ENCODE measurements around the gene TRPM8. TPM values are rescaled to one million over a fixed set of nuclear protein-coding genes. Genes with fewer than 3 reads are reported as not detected.

The TRPM8 gene
- total RNA-seq, 1 donor from 2014 or later = not detected

DNA sequence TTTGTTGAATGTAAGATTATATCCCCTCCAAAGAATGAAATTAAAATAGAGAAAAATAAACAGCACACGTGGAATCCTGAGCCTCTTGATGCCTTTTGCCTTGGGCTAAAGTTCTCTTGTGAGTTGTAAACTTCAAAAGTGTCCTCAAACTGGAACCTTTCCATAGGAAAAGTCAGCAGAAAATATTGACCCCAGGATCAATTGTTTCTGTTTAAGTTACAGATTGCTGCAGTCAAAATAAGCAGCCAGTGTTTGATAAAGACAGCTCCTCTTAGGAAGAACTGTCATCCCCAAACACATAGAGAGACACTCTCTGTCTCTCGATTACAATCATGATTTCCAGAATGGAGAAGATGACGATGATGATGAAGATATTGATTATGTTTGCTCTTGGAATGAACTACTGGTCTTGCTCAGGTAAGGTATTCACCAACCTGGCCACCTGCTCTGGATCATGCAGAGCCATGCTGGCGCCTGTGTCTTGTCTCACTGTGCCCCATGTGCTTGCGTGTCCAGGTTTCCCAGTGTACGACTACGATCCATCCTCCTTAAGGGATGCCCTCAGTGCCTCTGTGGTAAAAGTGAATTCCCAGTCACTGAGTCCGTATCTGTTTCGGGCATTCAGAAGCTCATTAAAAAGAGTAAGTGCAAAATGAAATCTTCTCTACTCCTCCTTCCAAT lies 133.4 kb downstream of the TRPM8 start, which contains the start of gene SPP2:
SPP2 (plus strand) TSS at position 248 of the 681 bp plus-strand sequence; CDS start at position 333, 85 bp downstream.
- peaks cover 5% of the 10 kb centered on the region for H3K27me3 ChIP-seq
- TF ChIP-seq, protein P1, sequence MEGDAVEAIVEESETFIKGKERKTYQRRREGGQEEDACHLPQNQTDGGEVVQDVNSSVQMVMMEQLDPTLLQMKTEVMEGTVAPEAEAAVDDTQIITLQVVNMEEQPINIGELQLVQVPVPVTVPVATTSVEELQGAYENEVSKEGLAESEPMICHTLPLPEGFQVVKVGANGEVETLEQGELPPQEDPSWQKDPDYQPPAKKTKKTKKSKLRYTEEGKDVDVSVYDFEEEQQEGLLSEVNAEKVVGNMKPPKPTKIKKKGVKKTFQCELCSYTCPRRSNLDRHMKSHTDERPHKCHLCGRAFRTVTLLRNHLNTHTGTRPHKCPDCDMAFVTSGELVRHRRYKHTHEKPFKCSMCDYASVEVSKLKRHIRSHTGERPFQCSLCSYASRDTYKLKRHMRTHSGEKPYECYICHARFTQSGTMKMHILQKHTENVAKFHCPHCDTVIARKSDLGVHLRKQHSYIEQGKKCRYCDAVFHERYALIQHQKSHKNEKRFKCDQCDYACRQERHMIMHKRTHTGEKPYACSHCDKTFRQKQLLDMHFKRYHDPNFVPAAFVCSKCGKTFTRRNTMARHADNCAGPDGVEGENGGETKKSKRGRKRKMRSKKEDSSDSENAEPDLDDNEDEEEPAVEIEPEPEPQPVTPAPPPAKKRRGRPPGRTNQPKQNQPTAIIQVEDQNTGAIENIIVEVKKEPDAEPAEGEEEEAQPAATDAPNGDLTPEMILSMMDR (IDR thresholded peaks at IDR 0.05) = no peak
- no peak for DNase-seq
- no peaks in the 10 kb centered on the region for H3K4me1 ChIP-seq
- no peak for ATAC-seq
- no peaks in the 10 kb centered on the region for H3K36me3 ChIP-seq
- no peaks in the 10 kb centered on the region for H3K9me3 ChIP-seq
- no peak within 1 kb of the TSS for H3K4me3 ChIP-seq
- intact Hi-C loops (cut with DNase I) = no loop called here
- H3K27ac ChIP-seq = no peak within 1 kb of the TSS

DNA sequence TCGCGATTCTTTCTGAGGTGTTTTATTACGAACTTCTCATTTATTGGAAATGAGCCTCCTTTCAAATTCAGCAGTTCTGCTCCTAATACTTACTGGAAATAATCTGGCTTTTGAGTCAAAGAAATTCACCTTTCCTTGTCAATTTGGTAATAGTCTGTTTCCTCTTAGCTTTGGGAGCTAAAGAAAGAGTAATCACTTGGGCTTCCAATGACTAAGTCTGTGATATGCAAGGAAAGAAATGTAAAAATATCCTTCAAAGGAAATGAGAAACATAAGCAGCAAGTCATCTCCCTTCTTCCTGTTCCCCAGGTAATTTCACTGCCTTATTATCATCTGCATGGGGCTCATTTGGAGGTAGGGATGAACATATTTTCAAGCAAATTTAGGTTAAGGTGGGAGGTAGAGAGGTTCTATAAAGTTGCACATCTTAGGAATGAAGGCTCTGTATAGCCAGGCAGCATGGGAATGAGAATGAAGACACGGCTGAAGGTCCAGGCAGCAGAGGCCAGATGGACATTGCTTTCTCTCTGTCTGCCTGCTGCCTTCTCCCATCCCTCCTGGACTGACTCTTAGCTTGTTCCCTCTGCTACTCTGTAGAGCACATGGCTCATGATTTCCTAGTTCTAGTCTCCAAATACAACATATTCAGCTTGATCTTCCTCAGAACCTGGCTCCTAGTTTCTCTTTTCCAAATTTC lies 134.3 kb downstream of the TRPM8 start:
- ATAC-seq (no peak), DNase-seq (no peak)
- H3K4me3 ChIP-seq = no peak overlapping the region
- H3K36me3 ChIP-seq = no peaks in the 10 kb centered on the region
- peaks cover 5% of the 10 kb centered on the region for H3K27me3 ChIP-seq
- no peaks in the 10 kb centered on the region for H3K4me1 ChIP-seq
- H3K9me3 ChIP-seq = no peaks in the 10 kb centered on the region
- TF ChIP-seq, protein P1 (IDR thresholded peaks at IDR 0.05) = no peak
- intact Hi-C loops (cut with DNase I) = no loop called here
- H3K27ac ChIP-seq = no peak overlapping the region

DNA sequence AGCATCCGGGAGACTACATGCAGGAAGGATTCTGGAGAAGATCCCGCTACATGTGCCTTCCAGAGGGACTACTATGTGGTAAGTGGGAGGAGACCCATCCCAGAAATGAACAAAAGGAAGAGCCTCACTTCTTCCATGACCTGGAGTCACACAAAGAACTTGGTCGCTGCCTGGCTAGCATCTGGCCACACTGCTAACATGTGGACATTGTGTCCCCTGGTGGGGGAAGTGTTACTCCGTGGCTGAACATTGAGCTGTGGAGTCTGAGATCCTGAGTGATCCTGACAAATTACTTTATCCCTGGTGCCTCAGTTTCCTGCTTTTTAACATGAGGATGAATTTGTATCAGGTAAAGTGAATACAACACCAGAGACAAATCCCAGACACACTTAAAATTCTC lies 141.7 kb downstream of the TRPM8 start:
- Histone ChIP-seq H3K4me1 (no peaks in the 10 kb centered on the region), H3K4me3 (no peak overlapping the region), H3K27ac (no peak overlapping the region), H3K9me3 (no peaks in the 10 kb centered on the region), H3K27me3 (no peaks in the 10 kb centered on the region), H3K36me3 (no peaks in the 10 kb centered on the region)
- ATAC-seq (no peak), DNase-seq (no peak)
- TF ChIP-seq, protein P1 (IDR thresholded peaks at IDR 0.05) = no peak
- intact Hi-C loops (cut with DNase I) = no loop called here

- H3K36me3 ChIP-seq = no peaks in the 10 kb centered on the region
- no peak overlapping the region for H3K4me3 ChIP-seq
- no peak overlapping the region for H3K27ac ChIP-seq
- TF ChIP-seq, protein P1 (IDR thresholded peaks at IDR 0.05) = no peak
- ATAC-seq (no peak), DNase-seq (no peak)
- intact Hi-C loops (cut with DNase I) = no loop called here
- no peaks in the 10 kb centered on the region for H3K4me1 ChIP-seq
- no peaks in the 10 kb centered on the region for H3K27me3 ChIP-seq
- H3K9me3 ChIP-seq = no peaks in the 10 kb centered on the region
Measured at GRCh38 chr2:234060236-234060635, 143.1 kb downstream of the TRPM8 start.

DNA sequence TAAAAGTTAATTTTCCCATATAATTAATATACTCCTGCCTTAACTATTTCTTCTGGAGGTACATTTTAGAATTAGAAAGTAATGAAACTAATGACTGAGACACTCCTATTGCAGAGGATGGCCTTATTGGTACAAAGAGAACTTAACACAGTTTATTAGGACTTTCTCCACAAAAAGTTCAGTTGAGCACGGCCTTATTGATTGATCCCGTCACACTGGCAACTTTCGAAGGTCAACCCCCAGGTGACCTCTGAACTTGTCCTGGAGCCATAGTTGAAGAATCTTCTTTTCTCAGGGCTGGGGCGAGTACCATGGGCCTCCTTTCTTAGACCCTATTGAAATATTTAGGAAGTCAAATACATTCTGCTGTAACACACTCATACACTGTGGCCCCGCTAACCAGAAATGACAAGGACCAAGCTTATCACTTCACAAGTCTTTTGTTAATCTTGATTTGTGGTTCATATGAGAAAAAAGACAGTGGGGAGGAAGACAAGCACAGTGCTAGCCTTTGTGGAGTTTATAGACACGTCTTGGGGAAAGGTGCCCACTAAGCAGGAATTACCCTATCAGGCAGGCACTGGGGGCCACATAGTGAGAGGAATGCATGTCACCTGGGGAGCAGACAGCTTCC lies 144.6 kb downstream of the TRPM8 start:
- TF ChIP-seq, protein P1 (IDR thresholded peaks at IDR 0.05) = no peak
- no peaks in the 10 kb centered on the region for H3K36me3 ChIP-seq
- no peaks in the 10 kb centered on the region for H3K9me3 ChIP-seq
- no peak overlapping the region for H3K27ac ChIP-seq
- ATAC-seq (no peak), DNase-seq (no peak)
- no peak overlapping the region for H3K4me3 ChIP-seq
- H3K27me3 ChIP-seq = no peaks in the 10 kb centered on the region
- H3K4me1 ChIP-seq = no peaks in the 10 kb centered on the region
- intact Hi-C loops (cut with DNase I) = no loop called here

Measured in upper lobe of right lung (tissue), 1 donor.